PFSK-1 (cell line): ENCODE results near the gene CKAP5.

ENCODE experiments used
- FOXP2 ChIP-seq: optimal IDR thresholded peaks from 2 replicates; pipeline ENCODE3; 2011; ENCODE audit warnings: borderline replicate concordance, control low read depth, inconsistent platforms; ENCODE audit not compliant: insufficient read depth; ENCODE audit errors: extremely low read length, extremely low read depth
- POLR2AphosphoS5 ChIP-seq: IDR thresholded peaks from 2 replicates; pipeline ENCODE4 v1.6.1; 2012; ENCODE audit warnings: low read depth, mild to moderate bottlenecking, control low read depth, low read length, moderate library complexity
- REST ChIP-seq, 2 experiments: IDR thresholded peaks; 2 replicates each; pipeline versions ENCODE4 v1.6.1 to v1.8.0; 2011 to 2012; ENCODE audit warnings: low read depth in 2 of 2, low read length in 2 of 2, control low read depth in 1 of 2, inconsistent platforms in 1 of 2, mild to moderate bottlenecking in 1 of 2, moderate library complexity in 1 of 2; ENCODE audit not compliant: insufficient read depth in 1 of 2
- SIN3A ChIP-seq: IDR thresholded peaks from 2 replicates; pipeline ENCODE4 v1.6.1; 2012; ENCODE audit warnings: mild to moderate bottlenecking, low read length, moderate library complexity, borderline replicate concordance; ENCODE audit not compliant: insufficient read depth
- TAF1 ChIP-seq: IDR thresholded peaks from 2 replicates; pipeline ENCODE4 v1.6.1; 2012; ENCODE audit warnings: low read length, control low read depth, borderline replicate concordance; ENCODE audit not compliant: insufficient read depth

CKAP5 gene

DNA sequence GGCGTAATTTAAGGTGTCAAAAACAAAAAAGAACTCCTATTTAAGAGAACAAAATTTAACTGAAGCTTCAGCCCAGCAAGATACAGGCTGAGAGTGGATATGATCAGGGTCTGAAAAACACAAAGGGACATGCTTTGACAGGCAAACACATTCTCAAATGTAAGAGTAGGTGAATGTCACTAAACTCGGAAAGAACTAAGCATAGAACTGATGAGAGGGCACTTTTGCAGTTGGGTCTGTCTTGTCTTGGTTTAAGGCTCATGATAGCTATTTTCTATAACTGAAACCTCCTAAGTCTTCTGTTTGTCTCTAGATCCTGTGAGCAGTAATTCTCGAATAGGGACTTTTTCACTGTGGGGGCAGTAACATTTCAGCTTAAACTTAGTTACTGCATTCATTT, 100.1 kb downstream of the CKAP5 start:
- TF ChIP-seq FOXP2 (no peak), REST (IDR thresholded peaks at IDR 0.05; ENCODE audit: insufficient read depth in 1 of 2, low read depth in 2 of 2, low read length in 2 of 2) (no peak), POLR2AphosphoS5 (no peak), TAF1 (no peak), SIN3A (no peak)

DNA sequence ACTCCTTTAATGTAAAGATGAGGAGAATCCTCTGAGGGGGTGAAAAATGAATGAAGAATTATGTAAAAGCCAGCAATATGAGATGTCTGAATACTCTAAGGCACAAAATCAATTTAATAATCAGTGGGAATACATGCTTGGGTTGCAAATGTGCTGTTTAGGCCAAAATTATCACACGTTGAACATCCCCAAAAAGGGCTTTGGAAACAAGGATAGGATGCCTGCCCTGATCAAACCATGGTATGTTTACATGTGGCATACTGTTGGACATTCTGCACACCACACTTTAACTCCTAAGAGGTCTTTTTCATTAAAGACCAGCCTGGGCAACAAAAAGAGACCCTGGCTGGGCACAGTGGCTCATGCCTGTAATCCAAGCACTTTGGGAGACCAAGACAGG, 100.8 kb downstream of the CKAP5 start:
- no peak for TF ChIP-seq REST (IDR thresholded peaks at IDR 0.05; ENCODE audit: insufficient read depth in 1 of 2, low read depth in 2 of 2, low read length in 2 of 2)
- no peak for TF ChIP-seq TAF1

DNA sequence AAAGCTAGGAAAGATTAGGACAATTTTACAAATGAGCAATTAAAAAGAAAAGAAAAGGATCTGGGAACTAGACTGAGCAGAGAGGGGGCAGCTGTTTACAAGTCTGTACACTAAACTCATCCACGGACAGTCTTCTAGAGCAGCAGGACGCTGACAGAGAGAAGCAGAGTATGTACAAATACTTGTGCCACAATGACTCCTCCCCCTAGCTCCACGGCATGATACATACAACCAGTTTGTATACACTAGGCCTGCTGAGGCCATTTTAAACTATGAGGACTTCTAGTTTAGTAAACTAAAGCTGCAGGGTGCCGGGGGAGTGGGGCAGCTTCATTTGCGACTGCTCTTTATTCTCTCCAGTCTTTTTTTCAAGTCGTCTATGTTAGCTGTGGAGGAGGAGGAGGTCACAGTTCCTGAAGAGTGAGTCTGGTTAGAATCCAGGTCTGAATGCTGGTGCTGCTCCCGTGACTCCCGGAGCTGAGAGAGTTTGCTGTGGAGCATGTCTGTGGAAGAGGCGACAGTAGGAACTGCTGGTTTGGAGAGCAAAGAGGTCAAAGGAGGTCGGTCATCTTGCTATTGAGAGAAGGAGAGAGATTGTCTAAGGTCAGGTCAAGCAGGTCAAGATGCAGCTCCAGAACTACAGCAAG, 102.3 kb downstream of the CKAP5 start:
- TF ChIP-seq REST (IDR thresholded peaks at IDR 0.05; ENCODE audit: insufficient read depth in 1 of 2, low read depth in 2 of 2, low read length in 2 of 2), result no peak
- TF ChIP-seq FOXP2, result no peak
- TF ChIP-seq TAF1, result no peak
- no peak for TF ChIP-seq POLR2AphosphoS5
- TF ChIP-seq SIN3A, result no peak

DNA sequence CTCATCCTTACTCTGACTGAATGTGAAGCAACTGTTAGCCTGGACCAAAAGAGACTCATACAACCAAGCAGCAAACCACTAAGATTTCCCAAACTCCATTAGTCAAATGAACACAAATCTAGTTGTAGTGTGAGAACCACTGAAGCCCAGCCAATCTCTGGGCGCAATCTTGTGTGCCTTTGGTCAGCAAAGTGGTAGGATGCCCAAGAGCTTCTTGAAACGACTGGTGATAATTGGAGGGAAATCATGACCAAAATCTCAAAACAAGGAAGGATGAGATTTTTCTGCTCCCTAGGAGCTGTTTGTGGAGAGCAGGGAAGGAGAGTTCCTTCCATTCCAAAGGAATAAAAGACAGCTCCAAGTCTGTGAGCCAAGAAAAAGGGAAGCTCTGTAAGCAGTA, 103.0 kb downstream of the CKAP5 start:
- TF ChIP-seq FOXP2, result no peak
- no peak for TF ChIP-seq REST (IDR thresholded peaks at IDR 0.05; ENCODE audit: insufficient read depth in 1 of 2, low read depth in 2 of 2, low read length in 2 of 2)
- TF ChIP-seq POLR2AphosphoS5, result no peak
- TF ChIP-seq TAF1, result no peak
- TF ChIP-seq SIN3A, result no peak
